DMS53 (cell line): ENCODE results near the gene PLCB2.

ENCODE experiments used
- DNase-seq: peaks from one replicate; lab custom pipeline; 2025; lab: John Stamatoyannopoulos, UW

PLCB2 gene

DNA sequence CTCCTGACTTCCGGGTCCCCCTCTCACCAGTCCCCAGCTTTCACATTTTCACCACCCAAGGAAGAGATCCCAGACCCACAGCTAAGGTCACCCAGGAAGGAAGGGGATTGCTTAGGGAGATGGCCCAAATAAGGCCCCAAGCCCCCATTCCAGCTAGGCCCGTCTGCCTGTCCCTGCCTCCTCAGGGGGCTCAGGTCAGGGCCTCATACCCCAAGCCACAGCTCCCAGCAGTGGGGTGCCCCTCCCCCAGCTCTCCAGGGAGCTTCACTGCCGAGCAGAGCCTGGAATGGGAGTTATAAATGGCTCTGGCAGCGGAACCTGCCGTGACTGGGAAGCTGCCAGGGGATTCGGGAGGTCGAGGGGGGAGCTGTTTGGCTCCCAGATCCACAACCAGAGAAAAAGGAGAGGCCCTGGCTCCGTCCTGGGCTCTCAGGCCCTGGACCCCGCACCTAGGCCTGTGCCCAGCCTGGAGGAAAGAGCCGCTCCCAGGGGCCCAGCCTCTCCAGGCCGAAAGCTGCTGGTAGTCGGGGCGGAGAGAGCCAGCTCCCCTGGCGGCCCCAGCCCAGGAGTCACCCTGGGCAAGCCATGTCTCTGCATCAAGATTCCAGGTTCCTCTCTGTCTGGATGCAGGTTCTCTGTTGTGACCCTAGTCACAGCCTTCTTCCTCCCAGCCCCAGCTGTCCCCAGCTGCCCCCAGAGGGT lies 32.5 kb upstream of the PLCB2 start:
- DNase-seq = peak; percentile 39

DNA sequence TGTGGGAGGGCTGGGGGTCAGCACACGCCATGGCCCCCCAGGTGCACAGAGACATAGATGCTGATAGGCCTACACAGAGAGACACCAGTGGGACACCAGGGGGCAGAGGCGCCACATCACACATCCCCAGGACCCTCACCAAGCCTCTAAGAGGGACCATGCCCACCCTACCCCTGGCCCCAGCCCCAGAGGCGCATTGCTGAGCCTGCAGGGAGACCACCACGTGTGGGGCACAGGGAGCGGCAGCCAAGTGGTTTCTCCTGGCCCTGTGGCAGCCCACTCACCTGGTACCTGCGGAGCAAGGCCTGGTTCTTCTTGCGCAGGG lies 31.8 kb upstream of the PLCB2 start:
- DNase-seq = no peak

- DNase-seq = no peak
Observed at GRCh38 chr15:40338921-40339620, 31.3 kb upstream of the PLCB2 start.

- DNase-seq = peak; percentile 84
Observed at GRCh38 chr15:40338041-40338657, 30.4 kb upstream of the PLCB2 start.

- no peak for DNase-seq
Observed at GRCh38 chr15:40337597-40337996, 29.9 kb upstream of the PLCB2 start.

DNA sequence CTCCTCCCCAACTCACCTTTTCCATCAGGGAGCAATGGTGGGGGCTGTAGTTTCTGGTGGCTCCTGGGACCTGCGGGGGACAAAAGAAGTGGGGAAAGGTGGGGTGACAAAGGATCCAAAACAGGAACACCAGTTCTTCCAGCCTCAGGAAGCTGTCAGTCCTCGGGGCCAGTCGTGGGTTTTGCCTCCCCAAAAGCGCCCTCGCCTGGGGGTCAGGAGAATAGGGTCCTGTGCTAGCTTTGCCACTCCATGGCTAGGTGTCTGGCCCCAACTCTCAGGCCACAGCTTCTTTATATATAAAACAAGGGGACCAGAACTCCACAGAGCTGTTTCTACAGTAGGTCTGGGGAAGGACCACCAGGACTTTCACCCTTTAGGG lies 29.0 kb upstream of the PLCB2 start:
- no peak for DNase-seq

DNA sequence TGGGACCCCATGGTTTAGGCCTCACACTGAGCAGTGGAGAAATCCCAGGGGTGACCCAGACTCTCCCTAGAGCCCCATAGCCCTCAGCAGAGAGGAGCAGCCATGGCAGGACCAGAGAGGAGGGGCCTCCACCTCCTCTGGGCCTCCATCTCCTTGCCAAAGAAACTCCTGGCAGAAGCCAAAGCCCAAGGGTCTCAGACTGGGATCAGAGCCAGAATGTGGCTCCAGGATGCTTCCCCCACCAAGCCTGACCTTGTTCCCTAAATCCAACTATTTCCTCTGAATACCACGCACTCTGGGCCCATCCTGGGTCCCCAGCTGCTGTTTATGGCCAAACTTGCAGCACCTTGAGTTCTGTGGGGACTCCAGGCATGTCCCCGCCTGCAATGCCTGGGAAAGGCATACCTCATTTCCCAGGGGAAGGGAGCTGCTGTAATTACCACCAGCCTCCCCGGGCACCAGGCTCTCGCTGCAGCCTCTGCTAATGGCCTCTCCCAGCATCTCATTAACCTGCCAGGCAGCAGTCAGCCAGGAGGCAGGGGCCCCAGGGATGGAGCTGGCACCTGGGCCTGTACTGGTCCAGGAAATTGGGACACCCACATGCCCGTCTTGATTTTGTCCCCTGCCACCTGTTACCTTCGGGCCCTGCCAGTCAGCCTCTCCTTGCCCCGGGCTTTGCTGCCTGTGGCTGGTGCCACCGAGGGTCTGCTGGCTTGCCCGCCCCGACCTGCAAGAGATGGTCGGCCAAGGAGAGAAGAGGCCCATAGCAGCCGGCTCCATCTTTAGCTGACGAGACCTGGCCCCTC lies 28.4 kb upstream of the PLCB2 start:
- no peak for DNase-seq

GRCh38 chr15:40334941-40335795 lies 27.4 kb upstream of the PLCB2 start:
- DNase-seq = peak; percentile 66

- no peak for DNase-seq
Observed at GRCh38 chr15:40334541-40334940, 26.8 kb upstream of the PLCB2 start.

DNA sequence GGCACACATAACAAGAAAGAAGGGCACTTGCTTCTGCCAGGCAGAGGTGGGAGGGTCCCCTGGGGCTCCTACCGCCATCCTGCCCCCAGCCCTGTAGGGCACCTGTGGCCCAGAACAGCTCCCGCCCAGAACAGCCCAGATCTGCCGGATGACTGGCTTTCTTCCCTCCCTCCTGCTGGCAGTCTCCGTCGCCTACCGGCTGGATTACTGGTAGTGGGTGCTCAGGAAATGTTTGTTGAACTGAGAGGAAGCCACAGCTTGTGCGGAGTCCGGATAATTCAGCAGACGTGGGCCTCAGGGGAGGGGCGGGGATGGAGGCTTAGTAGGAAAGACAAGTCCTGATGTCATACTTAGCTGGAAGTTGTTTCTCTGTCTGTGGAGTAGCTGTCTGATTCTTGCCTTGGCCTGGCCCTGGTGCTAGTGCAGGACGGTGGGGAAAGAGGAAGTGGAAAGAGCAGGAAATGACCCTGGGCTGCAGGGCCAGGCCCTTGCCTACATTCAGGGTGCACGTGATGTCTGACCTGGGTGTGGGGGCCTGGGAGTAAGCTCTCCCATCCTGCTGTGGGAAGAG lies 26.3 kb upstream of the PLCB2 start:
- DNase-seq = no peak

DNA sequence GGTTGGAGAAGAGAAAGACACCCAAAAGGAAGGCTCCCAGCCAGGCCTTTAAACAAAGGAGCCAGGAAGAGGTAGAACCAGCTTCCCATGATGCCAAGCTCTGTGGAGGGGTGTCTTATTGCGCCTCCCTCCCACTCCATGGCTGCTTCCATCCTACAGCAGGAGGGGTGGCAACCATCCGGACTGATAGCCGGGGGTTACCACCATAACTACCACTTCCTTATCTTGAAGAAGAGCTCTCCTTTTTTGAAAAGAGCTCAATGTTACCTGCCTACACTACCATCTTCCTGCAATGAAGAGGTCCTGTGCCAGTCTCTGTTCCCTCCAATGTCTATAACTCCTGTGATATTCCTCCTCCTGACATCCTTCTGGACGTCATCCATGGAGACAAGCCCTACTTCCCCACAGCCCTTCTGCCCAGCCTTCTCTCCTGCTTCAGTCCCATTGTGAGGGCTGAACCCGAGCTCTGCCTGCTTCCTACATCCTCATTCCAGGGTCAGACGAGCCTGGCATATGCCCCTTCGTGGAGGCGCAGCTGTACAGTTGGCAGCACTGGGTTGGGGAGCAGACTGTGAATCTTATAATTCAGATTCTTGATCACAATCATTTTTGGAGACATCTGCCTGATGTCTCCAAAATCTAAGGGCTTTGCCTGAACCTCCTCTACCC lies 24.5 kb upstream of the PLCB2 start:
- DNase-seq = no peak

GRCh38 chr15:40331637-40332036 lies 23.9 kb upstream of the PLCB2 start:
- no peak for DNase-seq

- no peak for DNase-seq
Observed at GRCh38 chr15:40331026-40331425, 23.3 kb upstream of the PLCB2 start.

- peak; percentile 82 for DNase-seq
Observed at GRCh38 chr15:40330368-40330836, 22.7 kb upstream of the PLCB2 start.

- DNase-seq = no peak
Observed at GRCh38 chr15:40329804-40330203, 22.1 kb upstream of the PLCB2 start.

- DNase-seq = no peak
Observed at GRCh38 chr15:40328751-40329150, 21.0 kb upstream of the PLCB2 start.

GRCh38 chr15:40328176-40328575 lies 20.4 kb upstream of the PLCB2 start:
- no peak for DNase-seq

DNA sequence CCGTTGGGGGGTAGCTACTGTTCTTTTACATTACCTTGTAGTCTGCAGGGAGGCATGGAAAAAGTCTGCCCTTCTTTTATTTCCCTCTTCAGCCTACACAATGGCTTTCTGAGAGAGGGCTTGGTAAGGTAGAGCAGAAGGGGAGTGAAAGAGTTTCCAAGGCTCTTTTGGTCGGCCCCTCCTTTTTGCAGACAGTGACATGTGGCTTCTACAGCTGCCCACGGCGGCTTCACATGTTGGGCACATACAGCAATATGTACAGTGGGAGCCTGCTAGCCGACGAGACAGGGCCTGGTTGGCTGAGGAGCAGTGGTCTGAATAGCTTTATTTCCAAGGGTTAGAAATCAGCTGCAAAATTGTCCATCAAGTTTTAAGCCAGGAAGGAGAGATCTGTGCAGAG lies 19.7 kb upstream of the PLCB2 start:
- DNase-seq = no peak

DNA sequence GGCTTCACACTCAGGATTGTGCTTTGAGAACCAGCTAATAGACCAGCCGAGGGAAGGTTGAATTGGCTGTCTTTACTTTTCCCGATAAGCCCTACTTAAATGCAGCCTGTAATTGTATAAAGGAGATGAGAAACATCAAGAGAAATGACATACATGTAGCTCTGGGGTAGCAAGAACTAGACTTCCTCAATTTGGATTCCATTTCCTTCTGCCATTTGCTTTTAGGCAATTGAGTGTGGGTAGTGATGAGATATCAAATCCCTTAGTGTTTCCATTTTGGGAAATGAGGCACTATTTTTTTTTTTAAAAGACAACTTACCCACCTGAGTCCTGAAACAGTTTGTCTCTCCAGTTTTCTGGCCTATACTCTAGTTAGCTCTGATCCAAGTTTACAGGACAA lies 18.0 kb upstream of the PLCB2 start:
- no peak for DNase-seq

DNA sequence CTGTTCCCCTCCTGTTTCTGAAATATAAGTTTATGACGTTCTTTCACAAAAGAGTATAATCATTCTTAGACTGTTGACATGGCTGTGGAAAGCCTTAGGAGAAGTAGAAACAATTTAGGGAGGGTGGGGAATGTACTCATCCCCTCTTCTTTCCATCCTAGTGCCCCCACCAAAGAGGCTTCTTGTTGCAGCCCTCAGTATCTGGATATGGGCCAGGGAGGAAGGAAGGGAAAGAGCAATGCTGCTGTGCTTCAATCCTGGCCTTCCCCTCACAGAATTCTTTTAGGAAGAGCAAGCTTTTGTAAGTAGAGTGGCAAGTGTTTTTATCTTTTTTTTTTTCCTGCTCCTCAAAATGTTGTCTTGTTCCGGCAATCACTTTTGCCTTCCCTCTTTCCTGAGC lies 17.5 kb upstream of the PLCB2 start:
- DNase-seq = no peak
